Activated T-cell treated with anti-CD3 and anti-CD28 coated beads, Interleukin-2, amount 50 U/mL, for 1 hour (primary cell): Measurements from ENCODE around the gene DLG1.
"Not testable (repeated sequence)": the region's sequence is repeated elsewhere in the genome, so short reads cannot be mapped to it uniquely, and the experiment has no call there.

Experiments
- DNase-seq: peaks from one replicate; pipeline ENCODE4 v3.0.0-alpha.2; 2020

The DLG1 gene

DNA sequence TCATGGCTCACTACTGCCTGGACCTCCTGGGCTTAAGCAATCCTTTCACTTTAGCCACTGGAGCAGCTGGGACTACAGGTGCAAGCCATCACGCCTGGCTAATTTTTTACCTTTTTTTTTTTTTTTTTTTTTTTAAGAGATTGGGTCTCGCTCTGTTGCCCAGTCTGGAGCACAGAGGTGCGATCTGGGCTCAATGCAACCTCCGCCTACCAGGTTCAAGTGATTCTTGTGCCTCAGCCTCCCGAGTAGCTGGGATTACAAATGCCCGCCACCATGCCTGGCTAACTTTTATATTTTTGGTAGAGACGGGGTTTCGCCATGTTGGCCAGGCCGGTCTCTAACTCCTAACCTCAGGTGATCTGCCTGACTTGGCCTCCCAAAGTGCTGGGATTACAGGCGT, 218.1 kb downstream of the DLG1 start:
- DNase-seq: no peak

DNA sequence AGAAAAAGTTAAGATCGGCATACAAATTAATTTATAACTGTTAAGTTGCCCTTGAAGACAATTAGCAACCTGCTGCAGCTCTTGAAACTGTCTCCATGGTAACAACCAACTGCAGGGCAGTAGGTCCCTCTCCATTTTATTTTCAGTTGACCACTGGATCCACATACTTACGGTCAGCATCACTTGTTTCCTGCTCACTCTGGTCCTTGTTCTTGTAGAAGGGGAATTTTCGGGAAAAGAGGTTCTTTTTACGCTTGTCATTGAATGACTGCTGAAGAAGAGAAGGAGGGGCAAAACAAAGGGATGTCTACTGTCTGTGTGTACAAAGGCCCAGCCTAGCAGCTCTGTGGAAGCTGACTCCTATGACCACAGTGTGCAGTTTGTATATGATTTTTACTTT, 222.0 kb downstream of the DLG1 start:
- no peak for DNase-seq

DNA sequence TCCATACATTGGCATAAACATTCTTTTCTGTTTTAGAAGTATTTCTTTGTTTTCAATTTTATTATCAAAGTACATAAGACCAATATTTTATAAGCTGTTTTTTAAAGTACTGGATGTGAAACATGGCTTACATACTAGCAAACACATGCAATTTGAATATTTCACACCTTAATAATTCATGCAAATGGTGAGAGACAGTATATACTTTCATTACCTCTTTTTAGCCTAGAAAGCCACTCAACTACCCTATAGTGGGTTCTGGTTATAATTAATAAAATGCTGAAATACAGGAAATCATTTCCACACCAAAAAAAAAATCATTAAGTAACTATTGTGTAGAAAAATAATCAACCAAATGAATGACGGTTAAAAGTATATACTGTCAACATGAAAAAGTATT, 230.3 kb downstream of the DLG1 start:
- DNase-seq: no peak

DNA sequence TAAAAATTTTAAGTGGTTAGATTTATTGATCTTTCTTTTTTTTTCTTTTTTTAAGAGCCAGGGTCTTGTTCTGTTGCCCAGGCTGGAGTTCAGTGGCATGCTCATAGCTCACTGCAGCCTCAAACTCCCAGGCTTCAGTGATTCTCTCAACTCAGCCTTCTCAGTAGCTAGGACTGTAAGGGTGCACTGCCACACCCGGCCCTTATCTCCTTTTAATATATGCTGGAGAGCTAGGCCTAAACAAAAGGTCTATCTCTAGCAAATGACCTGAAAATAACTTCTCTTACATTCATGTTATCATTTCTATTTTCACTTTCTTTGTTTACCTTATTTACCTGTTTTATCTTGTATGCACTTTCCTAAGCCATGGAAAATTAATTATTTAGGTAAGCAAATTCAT, 233.6 kb downstream of the DLG1 start:
- no peak for DNase-seq

DNA sequence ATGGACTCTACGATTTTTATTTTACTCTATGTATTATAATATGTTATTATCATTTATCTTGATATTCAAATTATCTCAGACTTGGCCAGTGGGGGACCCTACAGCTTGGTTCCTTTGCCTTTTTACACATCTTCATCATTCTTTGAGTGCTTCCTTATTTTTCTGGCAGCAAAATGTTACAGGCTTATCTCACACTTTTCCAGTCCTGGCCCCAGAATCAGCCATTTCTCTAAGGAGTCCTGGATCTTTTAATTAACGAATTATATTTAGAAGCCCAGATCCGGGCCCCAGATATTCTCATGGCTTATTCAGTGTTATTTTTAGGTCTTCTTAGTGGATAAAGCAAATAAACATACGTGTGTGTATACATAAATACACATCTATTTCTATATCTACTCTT, 236.0 kb downstream of the DLG1 start:
- no peak for DNase-seq

DNA sequence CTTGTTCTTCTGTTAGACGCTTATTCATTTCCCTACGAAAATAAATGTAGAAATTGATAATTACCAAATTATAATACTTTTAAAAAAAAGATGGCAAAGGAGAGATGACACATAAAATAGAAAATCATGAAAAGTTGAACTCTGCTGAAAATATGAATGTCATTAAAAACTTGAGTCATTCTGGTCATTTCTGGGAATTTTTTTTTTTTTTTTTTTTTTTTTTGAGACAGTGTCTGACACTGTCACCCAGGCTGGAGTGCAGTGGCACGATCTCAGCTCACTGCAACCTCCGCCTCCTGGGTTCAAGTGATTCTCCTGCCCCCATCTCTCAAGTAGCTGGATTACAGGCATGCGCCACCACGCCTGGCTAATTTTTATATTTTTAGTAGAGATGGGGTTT, 246.8 kb downstream of the DLG1 start:
- DNase-seq: not testable (repeated sequence)

DNA sequence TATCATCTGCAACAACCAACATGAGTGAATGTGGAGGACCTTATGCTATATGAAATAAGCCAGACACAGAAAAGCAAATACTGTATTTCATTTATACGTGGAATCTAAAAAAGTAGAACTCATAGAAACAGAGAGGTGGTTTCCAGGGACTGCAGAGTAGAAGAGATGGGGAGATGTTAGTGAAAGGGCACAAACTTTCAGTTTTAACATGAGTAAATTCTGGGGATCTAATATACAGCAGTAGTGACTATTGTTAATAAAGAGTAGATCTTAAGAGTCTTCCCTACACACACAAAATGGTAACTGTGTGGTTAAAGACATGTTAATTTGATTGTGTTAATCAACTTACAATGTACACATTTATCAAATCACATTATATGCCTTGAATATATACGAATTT, 247.9 kb downstream of the DLG1 start:
- DNase-seq: no peak

DNA sequence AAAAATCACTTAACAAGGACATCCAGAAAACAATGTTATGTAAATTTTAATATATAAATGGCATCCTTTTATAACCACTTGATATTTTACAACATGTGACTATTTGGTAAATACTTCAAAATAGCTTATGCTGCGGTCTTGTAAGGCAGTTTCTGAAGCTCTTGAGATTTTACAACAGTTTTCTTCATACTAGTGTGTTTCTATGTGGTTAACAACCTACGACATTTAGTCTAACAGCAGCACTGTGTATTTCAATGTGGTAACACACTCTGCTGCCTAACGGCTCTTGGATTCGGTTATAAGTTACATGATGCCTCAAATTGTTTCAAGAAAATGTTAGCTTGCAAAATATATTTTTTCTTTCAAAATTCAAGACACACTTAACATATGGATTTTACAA, 255.9 kb downstream of the DLG1 start:
- no peak for DNase-seq

DNA sequence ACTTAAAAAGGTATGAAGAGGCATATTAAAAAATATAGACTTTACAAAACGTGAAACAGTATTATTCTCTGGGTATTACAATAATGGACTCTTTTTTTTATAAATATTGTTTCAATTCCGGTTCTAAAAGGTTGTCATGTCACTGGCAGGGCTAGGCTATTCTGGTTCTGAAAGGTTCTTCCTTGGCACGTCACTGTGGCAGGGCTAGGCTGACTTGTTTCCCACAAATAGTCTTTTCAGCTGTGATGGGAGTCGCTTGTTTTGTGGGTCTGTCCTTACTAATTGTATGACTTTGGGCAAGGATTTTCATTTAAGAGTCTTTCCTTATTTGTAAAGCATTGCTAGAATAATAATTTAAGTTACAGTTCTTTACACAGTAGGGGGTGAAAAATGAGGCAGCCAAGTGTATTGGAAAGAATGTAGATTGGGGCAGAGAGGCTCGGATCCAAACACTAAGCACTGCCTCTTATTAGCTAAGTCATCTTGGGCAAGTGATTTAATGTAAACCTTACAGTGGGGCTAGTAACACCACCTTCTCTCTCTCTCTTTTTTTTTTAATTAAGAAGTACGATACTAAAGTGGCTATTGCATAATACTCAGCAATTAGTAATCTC, 256.4 kb downstream of the DLG1 start:
- no peak for DNase-seq

DNA sequence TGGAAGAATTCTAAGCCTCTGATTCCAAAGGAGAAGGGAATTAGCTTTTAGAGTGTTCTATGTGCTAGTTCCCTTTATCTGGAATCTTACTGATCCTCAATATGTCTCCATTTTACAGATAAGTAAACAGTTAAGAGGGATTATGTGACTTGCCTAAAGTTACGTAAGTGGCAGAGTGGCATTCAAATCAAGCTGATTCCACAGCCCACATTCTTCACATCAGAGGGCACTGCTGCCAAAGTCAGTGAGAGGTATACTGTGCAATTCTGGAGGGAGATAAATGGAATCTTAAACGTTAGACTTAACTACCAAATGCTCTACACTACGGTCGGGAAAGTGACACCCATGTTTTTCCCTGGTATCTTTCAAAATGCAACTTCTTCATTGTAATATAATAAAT, 257.8 kb downstream of the DLG1 start:
- DNase-seq: no peak

DNA sequence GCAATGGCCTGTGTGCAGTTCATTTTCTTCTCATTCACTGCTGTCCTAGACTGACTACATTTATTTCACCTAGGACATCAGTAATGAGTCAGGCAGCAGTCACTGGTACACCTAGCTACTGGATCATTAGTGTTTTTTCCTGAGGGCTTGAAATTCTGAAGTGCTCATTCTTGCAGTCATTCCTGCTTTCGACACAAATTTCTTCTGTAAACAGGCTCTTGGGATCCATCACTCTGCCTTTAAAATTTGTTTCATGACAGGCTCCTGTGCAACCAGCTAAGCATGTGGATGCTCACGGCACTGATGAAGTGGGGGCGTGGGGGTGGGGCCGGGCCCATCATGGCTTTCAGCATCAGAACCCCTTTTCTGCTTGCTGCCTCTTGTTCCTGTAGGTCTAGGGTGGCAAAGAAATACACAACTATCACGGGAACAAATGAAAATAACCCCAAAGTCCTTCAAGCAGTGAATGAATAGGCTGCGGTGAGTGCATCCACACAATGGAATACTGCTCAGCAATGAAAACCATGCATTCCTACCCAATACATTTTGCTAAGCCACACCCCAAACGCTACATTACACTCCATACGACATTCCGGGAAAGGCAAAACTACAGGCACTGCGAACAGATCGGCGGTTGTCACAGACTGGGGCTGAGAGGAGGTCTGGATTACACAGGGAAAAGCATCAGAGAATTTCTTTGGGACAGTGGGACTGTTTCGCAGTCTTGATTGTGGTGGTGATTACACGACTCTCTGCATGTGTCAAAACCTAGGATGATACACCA, 259.5 kb downstream of the DLG1 start:
- no peak for DNase-seq

DNA sequence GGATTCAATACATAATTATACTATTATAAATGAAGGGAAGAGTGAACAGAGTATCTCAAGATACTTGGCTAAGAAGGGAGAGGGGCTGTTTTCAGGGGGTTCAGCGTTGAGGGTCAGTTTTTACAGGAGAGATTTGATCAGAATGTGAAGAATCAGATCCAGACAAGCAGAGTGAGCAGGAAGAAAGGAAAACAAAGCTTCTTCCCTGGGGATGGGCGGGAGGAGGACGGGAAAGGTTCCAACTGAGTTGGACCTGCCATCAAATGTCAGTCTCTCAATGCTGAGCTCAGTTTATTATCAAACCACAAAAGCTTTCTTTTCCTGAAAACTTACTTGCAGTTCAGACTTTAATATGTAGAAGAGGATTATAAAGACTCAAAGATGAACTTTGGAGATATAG, 262.8 kb downstream of the DLG1 start:
- DNase-seq: no peak

DNA sequence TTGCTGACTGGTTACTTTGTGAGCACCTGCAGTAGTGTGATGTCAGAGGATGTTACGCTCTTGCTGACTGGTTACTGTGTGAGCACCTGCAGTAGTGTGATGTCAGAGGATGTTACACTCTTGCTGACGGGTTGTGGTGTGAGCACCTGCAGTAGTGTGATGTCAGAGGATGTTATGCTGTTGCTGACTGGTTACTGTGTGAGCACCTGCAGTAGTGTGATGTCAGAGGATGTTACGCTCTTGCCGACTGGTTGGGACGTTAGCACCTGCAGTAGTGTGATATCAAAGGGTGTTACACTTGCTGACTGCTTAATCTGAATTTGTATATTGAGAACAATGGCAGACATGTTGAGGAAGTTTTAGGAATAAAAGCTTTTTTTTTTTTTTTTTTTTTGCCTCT, 263.6 kb downstream of the DLG1 start:
- DNase-seq: not testable (repeated sequence)

DNA sequence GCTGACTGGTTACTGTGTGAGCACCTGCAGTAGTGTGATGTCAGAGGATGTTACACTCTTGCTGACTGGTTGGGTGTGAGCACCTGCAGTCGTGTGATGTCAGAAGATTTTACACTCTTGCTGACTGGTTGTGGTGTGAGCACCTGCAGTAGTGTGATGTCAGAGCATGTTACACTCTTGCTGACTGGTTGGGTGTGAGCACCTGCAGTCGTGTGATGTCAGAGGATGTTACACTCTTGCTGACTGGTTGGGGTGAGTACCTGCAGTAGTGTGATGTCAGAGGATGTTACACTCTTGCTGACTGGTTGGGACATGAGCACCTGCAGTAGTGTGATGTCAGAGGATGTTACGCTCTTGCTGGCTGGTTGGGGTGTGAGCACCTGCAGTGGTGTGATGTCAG, 264.6 kb downstream of the DLG1 start:
- not testable (repeated sequence) for DNase-seq

DNA sequence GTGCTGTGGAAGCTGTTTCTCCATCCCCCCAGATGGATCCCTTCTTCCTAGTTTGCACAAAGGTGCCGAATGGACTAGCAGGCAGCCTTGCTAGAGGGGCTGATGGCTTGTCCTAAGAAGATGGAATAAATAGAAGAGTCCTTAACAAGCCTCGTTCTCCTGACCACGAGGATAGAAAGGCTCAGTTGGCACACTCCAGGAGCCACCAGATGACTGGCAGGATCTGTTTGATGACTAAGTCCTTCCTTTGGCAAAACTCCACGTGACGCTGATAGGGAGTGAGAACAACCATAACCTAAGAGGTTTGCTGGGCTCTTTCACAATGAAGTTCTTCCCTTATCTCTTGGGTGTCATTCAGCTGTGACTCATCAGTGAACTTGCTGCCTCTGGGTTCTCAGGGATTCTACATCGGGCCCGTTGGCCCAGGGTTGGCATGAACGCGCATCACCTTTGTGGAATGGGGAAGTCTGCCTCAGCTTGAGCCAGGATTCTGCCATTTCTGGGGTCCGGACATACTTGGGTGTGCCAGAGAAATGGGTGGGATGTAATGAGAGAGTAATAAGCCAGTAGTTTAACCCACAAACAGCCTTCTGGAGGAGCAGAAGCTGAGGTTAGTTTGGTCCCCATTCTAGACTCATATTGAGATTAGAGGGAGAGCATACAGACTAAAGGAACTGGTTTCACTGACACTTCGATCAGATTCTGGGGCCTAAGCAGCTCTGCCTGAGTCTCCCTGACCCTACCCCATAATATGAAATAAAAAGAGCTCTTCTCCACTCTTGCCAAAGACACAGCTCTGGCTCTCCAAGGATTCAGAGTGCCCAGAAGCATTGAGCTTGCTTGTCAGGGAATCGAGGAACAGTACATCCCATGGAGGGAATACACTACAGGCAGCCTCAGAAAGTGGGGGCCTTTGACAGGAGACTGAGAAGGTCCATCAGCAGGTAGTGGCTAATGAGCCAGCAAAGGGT, 266.8 kb downstream of the DLG1 start:
- DNase-seq: no peak

DNA sequence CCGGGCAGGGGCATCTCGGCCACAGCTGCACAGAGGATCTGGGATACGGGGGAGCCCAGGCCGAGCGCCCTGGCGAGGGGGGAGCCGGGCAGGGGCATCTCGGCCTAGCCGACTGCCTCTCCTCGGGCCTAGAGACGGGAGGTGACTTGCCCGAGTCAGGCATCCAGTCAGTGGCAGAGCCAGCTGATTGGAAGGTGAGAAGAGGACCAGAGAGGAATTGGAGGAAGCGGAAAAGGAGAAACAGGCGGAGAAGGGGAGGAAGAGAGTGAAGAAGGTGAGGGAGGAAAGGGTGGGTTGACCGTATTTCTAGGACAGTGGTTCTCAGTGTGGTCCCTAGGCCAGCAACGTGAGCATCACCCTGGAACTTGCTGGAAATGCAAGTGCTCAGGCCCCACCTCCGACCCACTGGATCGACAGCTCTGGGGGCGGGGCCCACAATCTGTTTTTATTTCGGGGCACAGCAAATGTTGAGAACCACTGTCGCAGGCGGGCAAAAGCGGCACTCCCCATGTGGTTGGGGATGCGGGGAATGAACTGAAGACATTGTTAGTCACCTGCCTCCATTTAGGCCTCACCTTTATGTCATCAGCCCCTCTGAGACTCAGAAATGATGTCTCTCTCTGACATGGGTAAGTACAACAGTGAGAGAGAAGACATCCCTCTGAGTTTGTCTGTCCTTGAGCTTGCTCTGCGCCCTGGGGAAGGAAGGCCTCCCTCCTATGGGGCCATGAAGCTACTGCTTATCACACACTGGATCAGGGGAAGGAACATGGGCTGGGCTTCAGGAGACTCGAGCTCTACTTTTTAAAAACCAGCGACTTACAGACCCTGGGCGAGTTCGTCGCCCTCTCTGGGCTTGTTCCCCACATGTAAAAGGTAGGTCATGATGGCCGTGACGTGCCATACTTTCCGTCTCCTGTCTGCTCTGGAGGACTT, 267.8 kb downstream of the DLG1 start:
- DNase-seq: no peak

DNA sequence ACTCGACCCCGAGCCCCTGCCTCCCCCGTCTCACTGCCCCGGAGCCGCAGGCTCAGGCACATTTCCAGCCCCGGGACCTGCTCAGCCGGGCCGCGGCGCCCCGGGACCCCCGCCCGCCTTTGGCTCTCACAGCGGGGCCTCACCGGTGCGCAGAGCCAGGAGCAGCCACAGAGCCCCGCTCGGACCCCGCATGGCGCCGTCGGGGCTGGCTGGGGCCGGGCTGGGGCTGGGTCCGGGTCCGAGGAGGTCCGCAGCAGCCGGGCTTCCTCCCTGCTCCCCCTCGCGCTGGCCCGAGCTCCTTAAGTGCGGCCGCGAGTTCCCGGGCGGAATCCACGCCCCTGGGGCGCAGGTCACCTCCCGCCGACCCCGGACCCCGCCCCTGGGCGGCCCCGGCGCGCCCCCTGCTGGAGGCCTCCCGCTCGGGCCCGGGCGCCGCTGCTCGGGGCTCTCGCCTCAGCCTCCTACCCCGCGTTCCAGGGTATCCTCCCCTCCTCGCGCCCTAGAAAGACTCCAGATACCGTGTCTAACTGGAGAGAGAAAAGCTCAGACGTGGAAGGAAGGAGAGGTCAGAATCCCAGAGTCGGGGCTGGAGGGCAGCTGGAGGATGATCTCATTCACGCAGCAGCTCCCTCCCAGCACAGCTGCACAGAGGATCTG, 268.8 kb downstream of the DLG1 start, which contains the start of gene MELTF:
MELTF (minus strand) TSS at position 307 of the 657 bp plus-strand sequence; CDS start at position 192, 115 bp downstream.
- peak; percentile 84 for DNase-seq

DNA sequence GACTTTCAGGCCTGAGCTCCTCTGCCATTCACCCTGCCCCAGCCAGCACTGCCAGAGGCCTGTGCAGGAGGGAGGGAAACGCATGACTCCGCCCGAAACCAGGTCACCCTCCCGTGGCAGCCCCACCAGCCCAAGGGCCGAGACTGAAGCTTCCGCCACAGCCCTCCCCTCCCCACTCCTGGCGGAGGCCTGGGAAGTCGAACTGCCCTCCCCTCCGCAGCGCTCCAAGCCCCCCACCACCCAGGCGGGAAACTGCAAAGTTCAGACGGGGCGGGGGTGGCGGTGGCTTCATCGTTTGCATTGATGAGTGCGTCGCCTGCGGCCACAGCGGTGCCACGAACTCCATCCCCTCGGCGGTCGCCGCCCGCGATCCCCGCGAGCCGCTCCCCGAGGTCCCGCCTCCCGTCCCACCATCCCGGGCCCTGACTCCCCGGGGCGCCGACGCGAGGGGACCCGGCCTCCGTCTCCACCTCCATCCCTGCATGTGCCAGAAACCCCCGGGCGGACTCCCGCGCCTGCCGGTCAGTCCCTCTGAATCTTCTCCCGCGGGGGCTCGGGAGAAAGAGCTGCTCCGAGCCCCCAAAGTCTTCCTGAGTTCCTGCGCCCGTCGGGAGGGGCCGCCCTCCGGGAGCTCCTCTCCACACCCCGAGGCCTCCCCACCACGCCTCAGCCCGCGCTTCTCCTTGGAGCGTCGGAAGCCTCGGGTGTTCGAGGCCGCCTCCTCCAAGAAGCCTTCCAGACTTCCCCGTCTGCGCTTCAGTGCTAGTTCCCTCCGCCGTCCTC, 269.5 kb downstream of the DLG1 start:
- DNase-seq: peak; percentile 36

DNA sequence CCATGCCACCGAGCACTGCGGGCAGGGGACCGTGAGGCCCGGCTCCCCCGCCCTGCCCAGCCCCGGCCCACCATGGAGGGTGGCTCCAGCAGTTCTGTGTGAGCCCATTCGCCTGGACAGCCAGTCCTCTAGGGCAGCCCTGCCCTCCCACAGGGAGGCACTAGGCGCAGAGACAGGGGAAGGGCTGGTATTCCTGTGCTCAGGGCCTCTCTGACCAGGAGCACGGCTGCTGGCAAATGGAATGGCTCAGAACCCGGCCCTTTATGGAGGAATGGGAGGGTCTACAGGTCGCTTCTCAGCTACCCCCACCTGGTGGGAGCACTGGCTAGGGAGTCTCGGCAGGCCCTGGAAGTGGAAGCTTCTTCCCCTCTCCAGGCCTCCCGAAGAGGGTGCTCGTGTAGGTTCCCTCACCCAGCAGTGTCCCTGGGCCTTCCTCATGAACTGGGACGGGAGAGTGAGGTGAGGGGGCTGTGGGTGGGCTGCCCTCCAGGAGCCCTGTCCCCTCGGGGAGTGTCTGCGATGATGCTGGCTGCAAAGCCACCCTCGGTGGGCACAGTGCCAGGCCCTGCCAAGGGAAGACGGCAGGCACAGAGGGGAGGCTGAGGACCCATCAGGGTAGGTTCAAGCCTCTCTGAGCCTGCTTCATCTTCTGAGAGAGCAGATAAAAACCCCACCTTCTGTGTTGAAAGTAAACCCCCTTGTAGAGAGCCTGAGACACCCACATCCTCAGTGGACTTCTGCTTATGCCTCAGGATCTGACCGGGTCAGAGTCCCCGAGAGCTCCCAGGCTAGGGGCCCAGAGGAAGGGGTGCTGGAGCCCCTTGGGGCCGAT, 270.3 kb downstream of the DLG1 start:
- DNase-seq: no peak
